B cell (primary cell): ENCODE results near the gene G6PD. TPM values are rescaled to one million over a fixed set of nuclear protein-coding genes. Genes with fewer than 3 reads are reported as not detected.

Experiments
- ATAC-seq: fragments of 200-7000 bp; cut with Tn5 transposase; one replicate; pipeline ENCODE4 v1.10.0; 2021; ENCODE audit warnings: low read depth, mild to moderate bottlenecking, moderate number of reproducible peaks, moderate library complexity
- CTCF ChIA-PET: fragments of 350-600 bp; sonication (Branson Sonifier 250); formaldehyde crosslinking; loops from one replicate; lab custom pipeline; 2021; ENCODE audit warnings: antibody characterized with exemption, inconsistent platforms; lab: Charles Lee
- POLR2A ChIA-PET: fragments of 350-600 bp; sonication (Branson Sonifier 250); formaldehyde crosslinking; loops from one replicate; lab custom pipeline; 2021; ENCODE audit warnings: antibody characterized with exemption; lab: Charles Lee
- DNase-seq: peaks from one replicate; pipeline ENCODE4 v3.0.0; 2013
- H2AFZ ChIP-seq: 2 replicates; pipeline ENCODE4 v1.6.1; 2012; ENCODE audit warnings: mild to moderate bottlenecking, low read depth, low read length; ENCODE audit not compliant: insufficient read depth, poor library complexity, severe bottlenecking
- H3K27ac ChIP-seq, 2 donors: 1 replicate in 1 of 2; 2 replicates in 1 of 2; pipeline ENCODE4 v1.5.1; 2012 to 2013; ENCODE audit warnings: low read length in 2 of 2, mild to moderate bottlenecking in 2 of 2, moderate library complexity in 1 of 2
- H3K27me3 ChIP-seq, 4 experiments: fragments of 200-600 bp in 1 of 4; sonication (generic) in 1 of 4; replicated peaks in 1 of 4; 1 replicate in 2 of 4; 2 replicates in 2 of 4; pipeline versions ENCODE4 v1.6.1 to v1.7.0; 2013 to 2016; ENCODE audit warnings: low read length in 3 of 4, mild to moderate bottlenecking in 2 of 4, mixed read lengths in 1 of 4, moderate library complexity in 1 of 4; ENCODE audit not compliant: insufficient read depth in 4 of 4, control insufficient read depth in 3 of 4; ENCODE audit errors: control extremely low read depth in 1 of 4
- H3K36me3 ChIP-seq, 2 experiments: replicated peaks in 1 of 2; 1 replicate in 1 of 2; 2 replicates in 1 of 2; pipeline versions ENCODE4 v1.6.1 to v1.7.1; 2013; ENCODE audit warnings: low read length in 1 of 2; ENCODE audit not compliant: insufficient read depth in 2 of 2, control insufficient read depth in 1 of 2; ENCODE audit errors: control extremely low read depth in 1 of 2, extremely low read depth in 1 of 2
- H3K4me1 ChIP-seq, 2 donors: fragments of 200-600 bp in 1 of 2; sonication (generic) in 1 of 2; 1 replicate in 1 of 2; 2 replicates in 1 of 2; pipeline versions ENCODE4 v1.5.1 to v1.6.1; 2013 to 2017; ENCODE audit warnings: low read length in 2 of 2; ENCODE audit not compliant: control insufficient read depth in 2 of 2, insufficient read depth in 2 of 2
- H3K4me2 ChIP-seq: replicated peaks from 2 replicates; pipeline ENCODE3; 2012; ENCODE audit warnings: mild to moderate bottlenecking, low read depth, low read length; ENCODE audit not compliant: poor library complexity, severe bottlenecking
- H3K4me3 ChIP-seq, 5 experiments: fragments of 200-600 bp in 1 of 5; sonication (generic) in 1 of 5; 1 replicate in 3 of 5; 2 replicates in 2 of 5; pipeline versions ENCODE4 v1.5.1 to v1.7.0; 2011 to 2016; ENCODE audit warnings: low read length in 4 of 5, mild to moderate bottlenecking in 4 of 5, low read depth in 2 of 5, control low read depth in 1 of 5, moderate library complexity in 1 of 5; ENCODE audit not compliant: insufficient read depth in 1 of 5; ENCODE audit errors: control extremely low read depth in 1 of 5, extremely low read depth in 1 of 5
- H3K79me2 ChIP-seq: fragments of 200-600 bp; sonication (generic); one replicate; pipeline ENCODE4 v1.6.0; 2016; ENCODE audit warnings: low read length; ENCODE audit not compliant: control insufficient read depth, insufficient read depth
- H3K9ac ChIP-seq: fragments of 200-600 bp; sonication (generic); 2 replicates; pipeline ENCODE4 v1.6.1; 2017; ENCODE audit warnings: mild to moderate bottlenecking, low read length, moderate library complexity
- H3K9me3 ChIP-seq, 3 donors: one replicate each; pipeline versions ENCODE4 v1.6.1 to v1.7.1; 2013; ENCODE audit warnings: low read length in 2 of 3; ENCODE audit not compliant: control insufficient read depth in 2 of 3, insufficient read depth in 1 of 3; ENCODE audit errors: control extremely low read depth in 1 of 3
- H4K20me1 ChIP-seq: 2 replicates; pipeline ENCODE4 v1.6.0; 2012; ENCODE audit warnings: mild to moderate bottlenecking, low read length; ENCODE audit not compliant: insufficient read depth, control insufficient read depth, poor library complexity, severe bottlenecking
- H3K27ac Mint-ChIP-seq: one replicate; pipeline ENCODE4 v1.8.0; 2021; ENCODE audit warnings: mixed read lengths
- H3K27me3 Mint-ChIP-seq: one replicate; pipeline ENCODE4 v1.8.0; 2021; ENCODE audit warnings: mixed read lengths
- H3K4me1 Mint-ChIP-seq: one replicate; pipeline ENCODE4 v1.8.0; 2021; ENCODE audit warnings: mixed read lengths
- H3K4me3 Mint-ChIP-seq: one replicate; pipeline ENCODE4 v1.8.0; 2021; ENCODE audit warnings: mixed read lengths
- H3K9me3 Mint-ChIP-seq: one replicate; pipeline ENCODE4 v1.8.0; 2022; ENCODE audit warnings: mixed read lengths; ENCODE audit not compliant: insufficient read depth
- CTCF ChIP-seq: fragments of 200-600 bp; IDR thresholded peaks from one replicate; pipeline ENCODE4 v1.8.0; 2022; ENCODE audit warnings: antibody characterized with exemption, mild to moderate bottlenecking
- EZH2 ChIP-seq: IDR thresholded peaks from 2 replicates; pipeline ENCODE4 v1.6.1; 2012; ENCODE audit warnings: borderline replicate concordance, low read depth, mild to moderate bottlenecking, moderate library complexity, low read length; ENCODE audit not compliant: insufficient read depth, poor library complexity, severe bottlenecking
- WGBS: methylation state at CpG from one replicate; pipeline ENCODE4 v1.1.5; 2013; ENCODE audit warnings: missing lambda C conversion rate; ENCODE audit not compliant: insufficient coverage; 5-methylcytosine and 5-hydroxymethylcytosine counted together
- intact Hi-C: fragments of 100-400 bp; cut with micrococcal nuclease; formaldehyde crosslinking; loops from one replicate; pipeline ENCODE4 v1.10.0; 2022
- polyA plus RNA-seq: library from polyadenylated mRNA; depleted of rRNA; stranded (reverse); fragments of >200 nt; gene quantifications from 2 replicates; pipeline ENCODE4 v1.2.3, GENCODE V29; 2012
- total RNA-seq, 2 donors: library from RNA; stranded (reverse); fragments of 120-200 nt in 1 of 2; gene quantifications; 1 replicate in 1 of 2; 2 replicates in 1 of 2; pipeline versions ENCODE4 v1.2.3 to v1.2.4, GENCODE V29; 2013 to 2022

The G6PD gene
- total and polyA plus RNA-seq, 2 donors (not counting 1 experiment from before 2014, with no cell fraction given) = 61.2 to 64.4 TPM

- Mint-ChIP-seq H3K4me3 (peak overlapping the region; percentile 5), H3K9me3 (no peaks in the 10 kb centered on the region), H3K27ac (no peak overlapping the region), H3K27me3 (no peaks in the 10 kb centered on the region), H3K4me1 (peaks cover 17% of the 10 kb centered on the region)
- intact Hi-C loops = no loop called here
- peaks cover 5 to 42% of the 10 kb centered on the region in 2 donors for H3K4me1 ChIP-seq
- no peak overlapping the region for H3K27ac ChIP-seq
- CTCF ChIA-PET = interaction anchor here (1.3 to 1.9 kb wide), 3 partner anchors 9 to 115 kb away, joined by 3 to 8 read pairs (median 5); partner anchors contain the start of gene PLXNA3
- 99% methylated on average over 11 of the region's 20 CpGs for WGBS
- no peak for DNase-seq
- H2AFZ ChIP-seq = no peak overlapping the region
- H3K79me2 ChIP-seq = peaks cover 20% of the 10 kb centered on the region
- ATAC-seq = no peak
- POLR2A ChIA-PET = interaction anchor here (1.3 to 1.6 kb wide), 2 partner anchors 10 to 90 kb away, joined by 5 to 10 read pairs; partner anchors contain the start of gene RPL10
- TF ChIP-seq EZH2 (no peak), CTCF (no peak)
- no peak overlapping the region for H3K4me3 ChIP-seq
- no peaks in the 10 kb centered on the region for H3K27me3 ChIP-seq
- H3K9me3 ChIP-seq = no peaks in the 10 kb centered on the region
- H3K9ac ChIP-seq = no peak overlapping the region
- no peak overlapping the region for H3K4me2 ChIP-seq
- peaks cover 0 to 11% of the 10 kb centered on the region in 2 experiments for H3K36me3 ChIP-seq
- no peaks in the 10 kb centered on the region for H4K20me1 ChIP-seq
Observed at GRCh38 chrX:154488336-154489075, 58.1 kb downstream of the G6PD start.
